Liver (tissue), 9 donors: ENCODE measurements around the gene EFEMP2. TPM values are rescaled to one million over a fixed set of nuclear protein-coding genes. Genes with fewer than 3 reads are reported as not detected.

Source experiments
- DNase-seq: peaks from one replicate; pipeline ENCODE4 v3.0.0-alpha.2; 2017; ENCODE audit warnings: low spot score
- H3K27ac ChIP-seq, 2 donors: one replicate each; pipeline ENCODE4 v1.7.0; 2013; ENCODE audit warnings: inconsistent platforms in 2 of 2, low read length in 2 of 2, control low read depth in 1 of 2, low read depth in 1 of 2, mild to moderate bottlenecking in 1 of 2
- H3K27me3 ChIP-seq, 4 donors: one replicate each; pipeline versions ENCODE4 v1.6.1 to v1.7.0; 2013; ENCODE audit warnings: low read length in 3 of 4, inconsistent platforms in 1 of 4, mild to moderate bottlenecking in 1 of 4, moderate library complexity in 1 of 4; ENCODE audit not compliant: control insufficient read depth in 4 of 4, insufficient read depth in 4 of 4
- H3K36me3 ChIP-seq, 4 donors: one replicate each; pipeline versions ENCODE4 v1.6.1 to v1.7.0; 2013; ENCODE audit warnings: low read length in 3 of 4, mild to moderate bottlenecking in 3 of 4, low read depth in 1 of 4, moderate library complexity in 1 of 4; ENCODE audit not compliant: control insufficient read depth in 4 of 4, insufficient read depth in 3 of 4
- H3K4me1 ChIP-seq, 4 donors: one replicate each; pipeline versions ENCODE4 v1.6.1 to v1.7.0; 2013; ENCODE audit warnings: low read length in 3 of 4, mild to moderate bottlenecking in 3 of 4, moderate library complexity in 1 of 4; ENCODE audit not compliant: control insufficient read depth in 4 of 4, insufficient read depth in 4 of 4
- H3K4me3 ChIP-seq, 3 donors: one replicate each; pipeline versions ENCODE4 v1.6.1 to v1.7.0; 2013; ENCODE audit warnings: low read length in 3 of 3, control low read depth in 1 of 3, low read depth in 1 of 3, mild to moderate bottlenecking in 1 of 3
- H3K9ac ChIP-seq, 2 donors: one replicate each; pipeline ENCODE4 v1.7.0; 2013; ENCODE audit warnings: low read length in 2 of 2, mild to moderate bottlenecking in 2 of 2, moderate library complexity in 2 of 2, control low read depth in 1 of 2, low read depth in 1 of 2
- H3K9me3 ChIP-seq, 4 donors: one replicate each; pipeline versions ENCODE4 v1.6.1 to v1.7.0; 2013; ENCODE audit warnings: low read length in 3 of 4; ENCODE audit not compliant: control insufficient read depth in 4 of 4
- EGR1 ChIP-seq, 2 donors: IDR thresholded peaks; 2 replicates each; pipeline ENCODE4 v1.6.1; 2016 to 2018; ENCODE audit warnings: antibody characterized with exemption in 2 of 2, low read depth in 2 of 2
- FOXA1 ChIP-seq: IDR thresholded peaks from 2 replicates; pipeline ENCODE4 v1.6.1; 2016; ENCODE audit warnings: antibody characterized with exemption
- FOXA2 ChIP-seq: IDR thresholded peaks from 2 replicates; pipeline ENCODE4 v1.6.1; 2016; ENCODE audit warnings: antibody characterized with exemption
- GABPA ChIP-seq, 2 donors: IDR thresholded peaks in 1 of 2; conservative IDR thresholded peaks in 1 of 2; 2 replicates each; pipeline ENCODE4 v1.6.1; 2016; ENCODE audit warnings: antibody characterized with exemption in 2 of 2, mild to moderate bottlenecking in 1 of 2, moderate library complexity in 1 of 2
- HNF4A ChIP-seq, 2 donors: conservative IDR thresholded peaks; 2 replicates each; pipeline ENCODE4 v1.6.1; 2016; ENCODE audit warnings: antibody characterized with exemption in 2 of 2, mild to moderate bottlenecking in 2 of 2
- HNF4G ChIP-seq: IDR thresholded peaks from 2 replicates; pipeline ENCODE4 v1.6.1; 2016; ENCODE audit warnings: antibody characterized with exemption
- JUND ChIP-seq, 2 donors: IDR thresholded peaks; 2 replicates each; pipeline ENCODE4 v1.6.1; 2016; ENCODE audit warnings: antibody characterized with exemption in 2 of 2
- NR2F2 ChIP-seq: IDR thresholded peaks from 2 replicates; pipeline ENCODE4 v1.6.1; 2016; ENCODE audit warnings: antibody characterized with exemption
- RAD21 ChIP-seq, 2 donors: IDR thresholded peaks; 2 replicates each; pipeline ENCODE4 v1.6.1; 2016; ENCODE audit warnings: antibody characterized with exemption in 2 of 2, mild to moderate bottlenecking in 2 of 2
- RXRA ChIP-seq, 2 donors: IDR thresholded peaks; 2 replicates each; pipeline ENCODE4 v1.6.1; 2017 to 2018; ENCODE audit warnings: antibody characterized with exemption in 2 of 2, mild to moderate bottlenecking in 1 of 2
- SP1 ChIP-seq: IDR thresholded peaks from 2 replicates; pipeline ENCODE4 v1.6.1; 2018; ENCODE audit warnings: antibody characterized with exemption, mild to moderate bottlenecking
- TAF1 ChIP-seq: conservative IDR thresholded peaks from 2 replicates; pipeline ENCODE4 v1.6.1; 2016; ENCODE audit warnings: antibody characterized with exemption, mild to moderate bottlenecking
- YY1 ChIP-seq: IDR thresholded peaks from 2 replicates; pipeline ENCODE4 v1.6.1; 2016; ENCODE audit warnings: antibody characterized with exemption, mild to moderate bottlenecking
- WGBS: extraction: QIAGEN DNeasy Blood & Tissue Kit; methylation state at CpG from one replicate; pipeline ENCODE4 v1.1.7; 2013; 5-methylcytosine and 5-hydroxymethylcytosine counted together
- polyA plus RNA-seq, 2 donors: library from polyadenylated mRNA; stranded (reverse) in 1 of 2; unstranded in 1 of 2; fragments of 200-250 nt in 1 of 2; fragments of >200 nt in 1 of 2; fragmentation: Nextera tagmentation in 1 of 2; extraction: Ambion mirVana in 1 of 2; gene quantifications; one replicate each; pipeline versions ENCODE4 v1.2.1 to v1.2.3, GENCODE V29; 2013 to 2015
- total RNA-seq, 2 donors: library from RNA; depleted of rRNA; stranded (reverse); fragments of >200 nt; gene quantifications; one replicate each; pipeline ENCODE4 v1.2.3, GENCODE V29; 2014
- TF ChIP-seq, protein P1 (sequence below): fragments of 150-350 bp; IDR thresholded peaks from 2 replicates; pipeline ENCODE4 v1.5.1; 2017; ENCODE audit warnings: improper control_type of control experiment, low read depth, low read length; ENCODE audit not compliant: missing input control
- TF ChIP-seq, protein P2 (sequence below): IDR thresholded peaks from 2 replicates; pipeline ENCODE4 v1.6.1; 2016; ENCODE audit warnings: antibody characterized with exemption
- TF ChIP-seq, protein P3 (sequence below): IDR thresholded peaks from 2 replicates; pipeline ENCODE4 v1.6.1; 2016; ENCODE audit warnings: antibody characterized with exemption
- TF ChIP-seq, protein P4 (sequence below): IDR thresholded peaks from 2 replicates; pipeline ENCODE4 v1.6.1; 2016; ENCODE audit warnings: antibody characterized with exemption
- TF ChIP-seq, protein P5 (sequence below): IDR thresholded peaks from 2 replicates; pipeline ENCODE4 v1.6.1; 2016; ENCODE audit warnings: antibody characterized with exemption, mild to moderate bottlenecking
- donor health status: healthy.
- donor health status: healthy.
- donor health status: healthy.
- donor health status: healthy.
- donor health status: healthy.

The EFEMP2 gene
- total and polyA plus RNA-seq, 4 donors = 5.0 to 10.7 (median 5.3) TPM

DNA sequence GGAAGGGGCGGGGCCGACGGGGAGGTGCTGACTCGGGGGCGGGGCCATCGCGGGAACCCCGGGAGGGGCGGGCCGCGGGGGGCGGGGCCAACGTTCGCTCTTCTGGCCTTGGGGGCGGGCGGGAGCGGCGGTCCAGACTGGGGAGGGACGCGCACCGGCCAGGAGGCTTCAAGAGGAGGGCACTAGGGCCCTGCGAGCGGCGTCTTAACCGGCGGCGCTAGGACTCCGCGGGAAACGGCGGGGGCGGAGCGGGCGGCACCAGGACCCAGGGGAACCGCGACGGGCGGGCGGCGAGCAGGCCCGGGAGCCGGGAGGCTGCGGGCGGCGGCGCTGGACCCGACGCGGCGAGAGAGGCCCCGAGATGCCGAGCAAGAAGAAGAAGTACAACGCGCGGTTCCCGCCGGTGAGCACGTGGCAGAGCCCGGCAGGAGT lies 46.6 kb upstream of the EFEMP2 start, which contains the start of gene DRAP1:
Gene DRAP1, plus strand, starts transcription at position 286 of the 432 bp plus-strand sequence. Its CDS starts 76 bp downstream, at position 362.
- peak within 1 kb of the TSS; percentile 68 to 82 for H3K27ac ChIP-seq
- no peak for TF ChIP-seq TAF1
- TF ChIP-seq YY1 = no peak
- TF ChIP-seq, protein P1, sequence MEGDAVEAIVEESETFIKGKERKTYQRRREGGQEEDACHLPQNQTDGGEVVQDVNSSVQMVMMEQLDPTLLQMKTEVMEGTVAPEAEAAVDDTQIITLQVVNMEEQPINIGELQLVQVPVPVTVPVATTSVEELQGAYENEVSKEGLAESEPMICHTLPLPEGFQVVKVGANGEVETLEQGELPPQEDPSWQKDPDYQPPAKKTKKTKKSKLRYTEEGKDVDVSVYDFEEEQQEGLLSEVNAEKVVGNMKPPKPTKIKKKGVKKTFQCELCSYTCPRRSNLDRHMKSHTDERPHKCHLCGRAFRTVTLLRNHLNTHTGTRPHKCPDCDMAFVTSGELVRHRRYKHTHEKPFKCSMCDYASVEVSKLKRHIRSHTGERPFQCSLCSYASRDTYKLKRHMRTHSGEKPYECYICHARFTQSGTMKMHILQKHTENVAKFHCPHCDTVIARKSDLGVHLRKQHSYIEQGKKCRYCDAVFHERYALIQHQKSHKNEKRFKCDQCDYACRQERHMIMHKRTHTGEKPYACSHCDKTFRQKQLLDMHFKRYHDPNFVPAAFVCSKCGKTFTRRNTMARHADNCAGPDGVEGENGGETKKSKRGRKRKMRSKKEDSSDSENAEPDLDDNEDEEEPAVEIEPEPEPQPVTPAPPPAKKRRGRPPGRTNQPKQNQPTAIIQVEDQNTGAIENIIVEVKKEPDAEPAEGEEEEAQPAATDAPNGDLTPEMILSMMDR = no peak
- TF ChIP-seq, protein P2, sequence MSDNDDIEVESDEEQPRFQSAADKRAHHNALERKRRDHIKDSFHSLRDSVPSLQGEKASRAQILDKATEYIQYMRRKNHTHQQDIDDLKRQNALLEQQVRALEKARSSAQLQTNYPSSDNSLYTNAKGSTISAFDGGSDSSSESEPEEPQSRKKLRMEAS = no peak
- no peak for TF ChIP-seq HNF4G
- TF ChIP-seq, protein P3, sequence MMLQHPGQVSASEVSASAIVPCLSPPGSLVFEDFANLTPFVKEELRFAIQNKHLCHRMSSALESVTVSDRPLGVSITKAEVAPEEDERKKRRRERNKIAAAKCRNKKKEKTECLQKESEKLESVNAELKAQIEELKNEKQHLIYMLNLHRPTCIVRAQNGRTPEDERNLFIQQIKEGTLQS = no peak
- peak in 1 of 2 donors; percentile 61 for TF ChIP-seq RAD21 (IDR thresholded peaks at IDR 0.05)
- TF ChIP-seq HNF4A (conservative IDR thresholded peaks at IDR 0.05) = peak; percentile 36 to 51
- TF ChIP-seq FOXA1 = peak; percentile 27
- TF ChIP-seq, protein P4, sequence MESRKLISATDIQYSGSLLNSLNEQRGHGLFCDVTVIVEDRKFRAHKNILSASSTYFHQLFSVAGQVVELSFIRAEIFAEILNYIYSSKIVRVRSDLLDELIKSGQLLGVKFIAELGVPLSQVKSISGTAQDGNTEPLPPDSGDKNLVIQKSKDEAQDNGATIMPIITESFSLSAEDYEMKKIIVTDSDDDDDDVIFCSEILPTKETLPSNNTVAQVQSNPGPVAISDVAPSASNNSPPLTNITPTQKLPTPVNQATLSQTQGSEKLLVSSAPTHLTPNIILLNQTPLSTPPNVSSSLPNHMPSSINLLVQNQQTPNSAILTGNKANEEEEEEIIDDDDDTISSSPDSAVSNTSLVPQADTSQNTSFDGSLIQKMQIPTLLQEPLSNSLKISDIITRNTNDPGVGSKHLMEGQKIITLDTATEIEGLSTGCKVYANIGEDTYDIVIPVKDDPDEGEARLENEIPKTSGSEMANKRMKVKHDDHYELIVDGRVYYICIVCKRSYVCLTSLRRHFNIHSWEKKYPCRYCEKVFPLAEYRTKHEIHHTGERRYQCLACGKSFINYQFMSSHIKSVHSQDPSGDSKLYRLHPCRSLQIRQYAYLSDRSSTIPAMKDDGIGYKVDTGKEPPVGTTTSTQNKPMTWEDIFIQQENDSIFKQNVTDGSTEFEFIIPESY = no peak
- TF ChIP-seq SP1 = peak; percentile 82
- peak in 1 of 2 donors; percentile 77 for TF ChIP-seq GABPA (IDR thresholded peaks at IDR 0.05 in 1 of 2, conservative IDR thresholded peaks at IDR 0.05 in 1 of 2)
- TF ChIP-seq, protein P5, sequence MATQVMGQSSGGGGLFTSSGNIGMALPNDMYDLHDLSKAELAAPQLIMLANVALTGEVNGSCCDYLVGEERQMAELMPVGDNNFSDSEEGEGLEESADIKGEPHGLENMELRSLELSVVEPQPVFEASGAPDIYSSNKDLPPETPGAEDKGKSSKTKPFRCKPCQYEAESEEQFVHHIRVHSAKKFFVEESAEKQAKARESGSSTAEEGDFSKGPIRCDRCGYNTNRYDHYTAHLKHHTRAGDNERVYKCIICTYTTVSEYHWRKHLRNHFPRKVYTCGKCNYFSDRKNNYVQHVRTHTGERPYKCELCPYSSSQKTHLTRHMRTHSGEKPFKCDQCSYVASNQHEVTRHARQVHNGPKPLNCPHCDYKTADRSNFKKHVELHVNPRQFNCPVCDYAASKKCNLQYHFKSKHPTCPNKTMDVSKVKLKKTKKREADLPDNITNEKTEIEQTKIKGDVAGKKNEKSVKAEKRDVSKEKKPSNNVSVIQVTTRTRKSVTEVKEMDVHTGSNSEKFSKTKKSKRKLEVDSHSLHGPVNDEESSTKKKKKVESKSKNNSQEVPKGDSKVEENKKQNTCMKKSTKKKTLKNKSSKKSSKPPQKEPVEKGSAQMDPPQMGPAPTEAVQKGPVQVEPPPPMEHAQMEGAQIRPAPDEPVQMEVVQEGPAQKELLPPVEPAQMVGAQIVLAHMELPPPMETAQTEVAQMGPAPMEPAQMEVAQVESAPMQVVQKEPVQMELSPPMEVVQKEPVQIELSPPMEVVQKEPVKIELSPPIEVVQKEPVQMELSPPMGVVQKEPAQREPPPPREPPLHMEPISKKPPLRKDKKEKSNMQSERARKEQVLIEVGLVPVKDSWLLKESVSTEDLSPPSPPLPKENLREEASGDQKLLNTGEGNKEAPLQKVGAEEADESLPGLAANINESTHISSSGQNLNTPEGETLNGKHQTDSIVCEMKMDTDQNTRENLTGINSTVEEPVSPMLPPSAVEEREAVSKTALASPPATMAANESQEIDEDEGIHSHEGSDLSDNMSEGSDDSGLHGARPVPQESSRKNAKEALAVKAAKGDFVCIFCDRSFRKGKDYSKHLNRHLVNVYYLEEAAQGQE = peak; percentile 36
- TF ChIP-seq RXRA (IDR thresholded peaks at IDR 0.05) = peak in 1 of 2 donors; percentile 16
- TF ChIP-seq EGR1 (IDR thresholded peaks at IDR 0.05; ENCODE audit: low read depth in 2 of 2) = peak; percentile 86 to 96
- TF ChIP-seq FOXA2 = no peak
- no peak for TF ChIP-seq NR2F2
- TF ChIP-seq JUND (IDR thresholded peaks at IDR 0.05) = no peak
- H3K4me3 ChIP-seq = peak within 1 kb of the TSS; percentile 85 to 93 (median 86)
- DNase-seq = peak; percentile 100
- H3K9ac ChIP-seq = peak within 1 kb of the TSS; percentile 33 to 93
- H3K9me3 ChIP-seq = no peaks in the 10 kb centered on the region
- no peaks in the 10 kb centered on the region for H3K27me3 ChIP-seq
- peaks cover 7 to 31% (median 21%) of the 10 kb centered on the region in 4 donors for H3K4me1 ChIP-seq
- H3K36me3 ChIP-seq = peaks cover 0 to 9% (median 4%) of the 10 kb centered on the region in 4 donors
- 1% methylated on average over 59 of the region's 59 CpGs for WGBS
